GM13976 (cell line): ENCODE measurements around the gene MTUS2.

Experiments used
- DNase-seq: peaks from one replicate; pipeline ENCODE4 v3.0.0; 2012; ENCODE audit warnings: low spot score
- CTCF ChIP-seq: IDR thresholded peaks from 2 replicates; pipeline ENCODE4 v1.5.1; 2012; ENCODE audit warnings: borderline replicate concordance, mild to moderate bottlenecking; ENCODE audit not compliant: insufficient read depth; ENCODE audit errors: extremely low read depth, missing control alignments, control extremely low read depth
- in situ Hi-C: fragments of 300-500 bp; cut with MboI; formaldehyde crosslinking; loops from one replicate; pipeline ENCODE4 v1.12.0; 2022; ENCODE audit warnings: low sequenced_read_pairs, mixed read lengths, inconsistent platforms; ENCODE audit not compliant: unreplicated experiment

The MTUS2 gene

GRCh38 chr13:29539856-29540255, 719.7 kb downstream of the MTUS2 start:
- in situ Hi-C loops: no loop called here
- no peak for DNase-seq
- no peak for TF ChIP-seq CTCF

- in situ Hi-C loops: no loop called here
- no peak for TF ChIP-seq CTCF
- no peak for DNase-seq
Measured at GRCh38 chr13:29540334-29540733, 720.2 kb downstream of the MTUS2 start.

GRCh38 chr13:29540799-29541198, 720.7 kb downstream of the MTUS2 start:
- no peak for DNase-seq
- in situ Hi-C loops: no loop called here
- TF ChIP-seq CTCF: no peak

- DNase-seq: no peak
- TF ChIP-seq CTCF: no peak
- in situ Hi-C loops: no loop called here
Measured at GRCh38 chr13:29541400-29541799, 721.3 kb downstream of the MTUS2 start.

GRCh38 chr13:29542381-29542780, 722.2 kb downstream of the MTUS2 start:
- TF ChIP-seq CTCF: no peak
- in situ Hi-C loops: no loop called here
- DNase-seq: no peak

- peak; percentile 81 for DNase-seq
- in situ Hi-C loops: no loop called here
- TF ChIP-seq CTCF: peak; percentile 23
Measured at GRCh38 chr13:29543230-29544215, 723.4 kb downstream of the MTUS2 start.

- no peak for DNase-seq
- in situ Hi-C loops: no loop called here
- TF ChIP-seq CTCF: no peak
Measured at GRCh38 chr13:29545988-29546387, 725.8 kb downstream of the MTUS2 start.
